GM19239 (cell line): ENCODE results near the gene C16orf46.

Experiments
- DNase-seq: peaks from one replicate; pipeline ENCODE4 v3.0.0; 2011; ENCODE audit warnings: low spot score; ENCODE audit not compliant: insufficient read length
- FAIRE-seq: peaks from 2 replicates; lab custom pipeline; 2011; peaks lifted over from hg19 to GRCh38; lab: Jason Lieb, UNC

C16orf46 gene

GRCh38 chr16:81029930-81030604 lies 47.0 kb downstream of the C16orf46 start:
- no peak for DNase-seq
- FAIRE-seq = no peak

GRCh38 chr16:81026429-81026828 lies 50.6 kb downstream of the C16orf46 start:
- DNase-seq (no peak), FAIRE-seq (no peak)

GRCh38 chr16:81018496-81018895 lies 58.5 kb downstream of the C16orf46 start:
- FAIRE-seq = no peak

DNA sequence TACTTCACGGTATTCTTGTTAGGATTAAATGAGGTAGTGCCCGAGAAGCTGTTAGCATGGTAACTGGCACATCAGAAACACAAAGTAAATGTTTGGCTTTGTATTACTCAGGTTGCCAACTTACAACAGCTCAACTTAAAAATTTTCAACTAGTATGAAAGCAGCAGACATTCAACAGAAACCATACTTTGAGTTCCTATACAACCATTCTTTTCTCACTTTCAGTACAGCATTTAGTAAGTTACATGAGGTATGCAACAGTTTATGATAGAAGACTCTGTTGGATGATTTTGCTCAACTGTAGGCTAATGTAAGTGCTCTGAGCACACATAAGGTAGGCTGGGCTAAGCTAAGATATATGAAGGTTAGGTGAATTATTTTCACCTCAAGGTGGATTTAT lies 62.4 kb downstream of the C16orf46 start:
- FAIRE-seq (no peak), DNase-seq (no peak)

More at GRCh38 chr16:81018496-81018895, 58.5 kb downstream of the C16orf46 start:
- DNase-seq = no peak

DNA sequence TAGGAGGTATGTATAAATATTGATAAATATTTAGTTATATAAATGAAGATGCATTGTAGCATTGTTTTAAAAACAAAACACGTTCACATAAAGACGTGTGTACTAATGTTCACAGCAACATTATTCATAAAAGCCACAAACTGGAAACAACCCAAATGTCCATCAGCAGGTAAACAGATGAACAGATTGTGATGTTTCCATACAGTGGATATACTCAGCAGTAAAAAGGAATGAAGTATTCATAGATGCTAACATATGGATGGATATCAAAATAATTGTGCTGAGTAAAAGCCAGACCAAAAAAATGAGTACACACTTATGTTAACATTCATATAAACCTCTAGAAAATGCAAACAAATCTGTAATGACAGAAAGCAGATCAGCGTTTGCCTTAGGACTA lies 64.1 kb downstream of the C16orf46 start:
- FAIRE-seq (no peak), DNase-seq (no peak)
